HepG2 (cell line): Measurements from ENCODE around the gene ENTPD5. TPM values are rescaled to one million over a fixed set of nuclear protein-coding genes. Genes with fewer than 3 reads are reported as not detected.

Experiments used
- ARID5B ChIP-seq: IDR thresholded peaks from 2 replicates; pipeline ENCODE4 v1.4.0; 2020; ENCODE audit warnings: mild to moderate bottlenecking, missing genetic modification reagents
- ATF6 ChIP-seq: sonication (generic); formaldehyde crosslinking; conservative IDR thresholded peaks from 2 replicates; pipeline ENCODE4 v1.4.0; 2020; ENCODE audit warnings: missing genetic modification reagents
- BRD4 ChIP-seq: sonication (generic); formaldehyde crosslinking; IDR thresholded peaks from 2 replicates; pipeline ENCODE4 v1.4.0; 2020; ENCODE audit warnings: missing genetic modification reagents
- HNF1B ChIP-seq: sonication (generic); formaldehyde crosslinking; IDR thresholded peaks from 2 replicates; pipeline ENCODE4 v1.5.1; 2020; ENCODE audit warnings: mild to moderate bottlenecking, moderate library complexity, missing genetic modification reagents
- HOXA3 ChIP-seq: sonication (generic); formaldehyde crosslinking; IDR thresholded peaks from 2 replicates; pipeline ENCODE4 v1.5.0; 2020; ENCODE audit warnings: missing genetic modification reagents
- HOXA9 ChIP-seq: sonication (generic); formaldehyde crosslinking; IDR thresholded peaks from 2 replicates; pipeline ENCODE4 v1.8.1; 2022; ENCODE audit warnings: missing genetic modification reagents, mild to moderate bottlenecking, moderate library complexity, borderline replicate concordance
- KLF11 ChIP-seq: IDR thresholded peaks from 2 replicates; pipeline ENCODE4 v1.6.1; 2016; ENCODE audit warnings: missing compliant biosample characterization
- KMT2B ChIP-seq: IDR thresholded peaks from 2 replicates; pipeline ENCODE4 v1.6.1; 2016; ENCODE audit warnings: missing genetic modification reagents, missing compliant biosample characterization
- MNT ChIP-seq: fragments of 450-650 bp; IDR thresholded peaks from 2 replicates; pipeline ENCODE4 v1.6.1; 2016
- MYC ChIP-seq: sonication (generic); formaldehyde crosslinking; IDR thresholded peaks from 2 replicates; pipeline ENCODE4 v1.9.0; 2021; ENCODE audit warnings: missing genetic modification reagents, borderline replicate concordance
- SIN3A ChIP-seq: IDR thresholded peaks from 2 replicates; pipeline ENCODE4 v1.6.1; 2011; ENCODE audit warnings: low read depth, mild to moderate bottlenecking, control low read depth, low read length, borderline replicate concordance
- TCF7 ChIP-seq: sonication (generic); IDR thresholded peaks from 2 replicates; pipeline ENCODE4 v1.6.1; 2016; ENCODE audit warnings: antibody characterized with exemption, low read depth
- ZBTB33 ChIP-seq: sonication (generic); formaldehyde crosslinking; IDR thresholded peaks from 2 replicates; pipeline ENCODE4 v1.4.0; 2020; ENCODE audit warnings: missing genetic modification reagents
- ZBTB42 ChIP-seq: sonication (generic); formaldehyde crosslinking; IDR thresholded peaks from 2 replicates; pipeline ENCODE4 v1.5.0; 2020; ENCODE audit warnings: mild to moderate bottlenecking, missing genetic modification reagents
- ZFP90 ChIP-seq: sonication (generic); formaldehyde crosslinking; IDR thresholded peaks from 2 replicates; pipeline ENCODE4 v1.8.0; 2022; ENCODE audit warnings: missing genetic modification reagents, mild to moderate bottlenecking, inconsistent platforms, borderline replicate concordance
- ZMAT5 ChIP-seq: sonication (generic); formaldehyde crosslinking; IDR thresholded peaks from 2 replicates; pipeline ENCODE4 v1.5.0; 2020; ENCODE audit warnings: mild to moderate bottlenecking, low read depth, missing genetic modification reagents, borderline replicate concordance
- ZNF205 ChIP-seq: IDR thresholded peaks from 2 replicates; pipeline ENCODE4 v1.6.1; 2018; ENCODE audit warnings: missing biosample characterization, missing genetic modification reagents
- ZNF441 ChIP-seq: sonication (generic); formaldehyde crosslinking; IDR thresholded peaks from 2 replicates; pipeline ENCODE4 v1.7.0; 2021; ENCODE audit warnings: missing genetic modification reagents, borderline replicate concordance
- ZNF788 ChIP-seq: sonication (generic); formaldehyde crosslinking; IDR thresholded peaks from 2 replicates; pipeline ENCODE4 v1.5.0; 2020; ENCODE audit warnings: mild to moderate bottlenecking, missing genetic modification reagents, borderline replicate concordance
- polyA plus RNA-seq, 8 experiments: library from polyadenylated mRNA; depleted of rRNA in 3 of 8; stranded (reverse) in 7 of 8; unstranded in 1 of 8; fragments of >200 nt; fragmentation: Illumina TruSeq in 4 of 8; extraction: Trizol in 4 of 8; gene quantifications; 2 replicates each; pipeline versions ENCODE4 v1.2.1 to v1.2.3, GENCODE V29; 2011 to 2016; ENCODE audit warnings: low read depth in 4 of 8, missing spikeins in 1 of 8, mixed read lengths in 1 of 8; ENCODE audit not compliant: insufficient read depth in 1 of 8
- total RNA-seq, 5 experiments: library from RNA; depleted of rRNA; stranded (reverse); fragments of >200 nt; fragmentation: Illumina TruSeq; extraction: Trizol; gene quantifications; 2 replicates each; pipeline ENCODE4 v1.2.3, GENCODE V29; 2016; ENCODE audit warnings: low read depth in 1 of 5

The ENTPD5 gene
- total and polyA plus RNA-seq, 2 of the 13 experiments (the other 11 are each of a cell fraction or from before 2014, with no cell fraction given): 33.8 to 43.3 TPM

- no peak for TF ChIP-seq MYC
- no peak for TF ChIP-seq ZBTB42
- no peak for TF ChIP-seq ATF6 (CRISPR knock-in tag)
- no peak for TF ChIP-seq KLF11 (CRISPR knock-in tag)
- peak; percentile 47; the same call in 1 of the 2 replicates for TF ChIP-seq ZNF441 (CRISPR knock-in tag)
- no peak for TF ChIP-seq MNT
- no peak for TF ChIP-seq ZNF205
- no peak for TF ChIP-seq TCF7
- TF ChIP-seq SIN3A: no peak
- TF ChIP-seq HOXA3: peak; percentile 33; the same call in 1 of the 2 replicates
- TF ChIP-seq KMT2B (CRISPR knock-in tag): no peak
- peak; percentile 14; the same call in 1 of the 2 replicates for TF ChIP-seq BRD4 (CRISPR knock-in tag)
- TF ChIP-seq HNF1B (CRISPR knock-in tag): peak; percentile 67
- no peak for TF ChIP-seq ZMAT5 (CRISPR knock-in tag)
- TF ChIP-seq ZBTB33 (CRISPR knock-in tag): no peak
- no peak for TF ChIP-seq ZFP90 (CRISPR knock-in tag)
- peak; percentile 78 for TF ChIP-seq ARID5B
- TF ChIP-seq HOXA9 (CRISPR knock-in tag): no peak
- TF ChIP-seq ZNF788 (CRISPR knock-in tag): peak; percentile 68; the same call in 1 of the 2 replicates
Measured at GRCh38 chr14:73996731-73997107, 22.4 kb downstream of the ENTPD5 start (continued).
